Right renal pelvis (tissue), 4 donors: ENCODE measurements around the gene KBTBD12. TPM values are rescaled to one million over a fixed set of nuclear protein-coding genes. Genes with fewer than 3 reads are reported as not detected.
"Not testable (repeated sequence)": the region's sequence is repeated elsewhere in the genome, so short reads cannot be mapped to it uniquely, and the experiment has no call there.

Experiments
- DNase-seq, 4 donors: peaks; one replicate each; pipeline ENCODE4 v3.0.0-alpha.2; 2013; ENCODE audit warnings: low read depth in 4 of 4, low spot score in 3 of 4, missing footprints in 1 of 4
- polyA plus RNA-seq, 4 donors: library from polyadenylated mRNA; unstranded; fragments of 120-200 nt; gene quantifications; one replicate each; pipeline ENCODE4 v1.2.1, GENCODE V29; 2013; ENCODE audit not compliant: insufficient read length in 4 of 4

Gene KBTBD12
- polyA plus RNA-seq, 4 donors, result 1.1 to 1.6 (median 1.2) TPM

GRCh38 chr3:127902486-127902885, 12.5 kb upstream of the KBTBD12 start:
- DNase-seq, result no peak

DNA sequence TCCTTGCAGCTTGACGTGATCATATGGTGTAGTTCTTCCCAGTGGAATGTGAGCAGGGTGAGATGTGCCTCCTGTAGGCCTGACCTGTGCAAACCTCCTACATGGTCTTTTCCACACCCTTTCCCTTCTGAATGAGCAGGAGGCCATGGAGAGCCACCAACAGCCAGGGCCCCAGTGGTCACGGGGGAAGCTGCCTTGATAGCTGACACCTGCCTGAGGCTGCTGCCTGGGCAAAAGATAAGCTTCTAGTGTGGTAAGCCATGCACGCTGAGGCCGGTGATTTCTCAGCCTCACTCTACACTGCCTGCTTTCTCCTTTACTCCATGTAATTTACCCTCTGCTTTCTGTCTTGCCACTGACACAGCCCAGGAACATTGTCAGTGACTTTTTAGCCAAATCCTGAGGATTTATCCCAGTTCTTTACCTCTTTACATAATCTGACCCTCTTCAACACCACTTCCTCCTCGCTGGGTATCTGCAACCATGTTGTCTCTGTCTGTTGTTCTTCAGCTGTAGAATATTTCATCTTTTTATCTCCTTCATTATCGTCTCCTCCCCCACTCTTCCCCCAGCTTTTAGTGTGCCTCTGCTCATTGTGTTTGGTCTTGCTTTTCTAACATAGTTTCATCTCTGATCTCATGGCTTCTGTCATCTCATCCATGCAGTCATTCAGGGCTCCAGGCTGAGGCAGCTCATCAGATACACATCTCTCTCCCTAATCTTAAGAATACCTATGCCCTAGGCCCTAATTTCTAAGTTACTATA, 11.2 kb upstream of the KBTBD12 start:
- DNase-seq, result no peak

GRCh38 chr3:127905556-127905955, 9.5 kb upstream of the KBTBD12 start:
- DNase-seq, result no peak

- not testable (repeated sequence) for DNase-seq
These were observed 8.4 kb upstream of the KBTBD12 start for GRCh38 chr3:127906653-127907052.

- no peak for DNase-seq
These were observed 6.8 kb upstream of the KBTBD12 start for GRCh38 chr3:127908202-127908601.

GRCh38 chr3:127908951-127909350, 6.1 kb upstream of the KBTBD12 start:
- DNase-seq, result no peak

DNA sequence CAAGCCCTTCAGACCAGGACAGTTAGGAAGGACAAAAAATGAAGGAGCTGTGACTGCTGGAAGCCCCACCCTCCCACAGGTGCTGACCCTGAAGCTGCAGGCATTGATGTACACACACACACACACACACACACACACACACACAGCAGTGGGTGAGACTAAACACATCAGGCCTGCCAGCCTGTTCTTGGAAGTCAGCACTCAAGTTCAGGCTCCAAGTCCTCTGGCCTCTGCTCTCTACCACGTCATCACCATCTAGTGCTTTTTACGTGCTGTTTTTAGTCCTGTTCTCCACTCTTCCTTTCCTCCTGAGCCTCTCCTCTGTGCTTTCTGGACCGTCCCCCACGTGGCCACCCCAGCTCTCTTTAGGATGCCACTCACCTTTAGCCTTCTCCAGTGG, 5.4 kb upstream of the KBTBD12 start:
- DNase-seq, result no peak

- no peak for DNase-seq
These were observed 3.6 kb upstream of the KBTBD12 start for GRCh38 chr3:127911421-127911931.

GRCh38 chr3:127913841-127914240, 1.2 kb upstream of the KBTBD12 start:
- not testable (repeated sequence) for DNase-seq

DNA sequence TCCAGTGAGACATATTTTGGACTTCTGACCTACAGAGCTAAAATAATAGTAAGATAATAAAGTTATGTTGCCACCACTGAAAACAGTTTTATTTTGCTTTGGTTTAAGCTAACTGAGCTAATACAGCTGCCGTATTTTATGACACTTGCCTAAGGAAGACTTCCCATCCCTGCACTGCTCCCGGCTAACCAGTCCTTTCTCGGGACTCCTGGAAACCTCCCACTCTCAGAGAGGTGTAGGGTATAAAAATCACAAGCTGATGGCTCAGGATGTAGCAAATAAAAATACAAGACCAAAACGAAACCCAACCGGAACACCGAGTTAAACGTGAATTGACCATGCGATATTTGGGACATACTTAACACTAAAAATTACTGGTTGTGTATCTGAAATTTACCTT, 448 bp upstream of the KBTBD12 start:
- no peak for DNase-seq

- no peak for DNase-seq
These were observed 983 bp downstream of the KBTBD12 start for GRCh38 chr3:127915937-127916493.

DNA sequence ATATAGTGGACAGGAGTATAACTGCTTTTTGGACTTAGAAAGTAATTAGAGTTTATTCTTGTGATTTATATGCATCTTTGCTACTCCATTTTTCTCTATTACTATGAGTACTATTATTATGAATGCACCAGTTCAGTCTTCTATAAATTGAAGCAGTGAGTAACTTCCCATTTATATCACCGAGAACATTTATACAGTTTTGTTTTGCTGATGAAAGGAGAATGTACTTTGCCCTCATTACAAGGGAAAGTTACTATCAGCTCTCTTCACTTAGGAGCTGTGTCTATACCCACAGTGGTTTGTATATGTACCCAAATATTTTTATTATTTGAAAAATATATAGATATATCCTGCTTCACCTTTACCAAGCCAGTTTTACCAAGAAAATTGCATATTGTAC, 5.7 kb downstream of the KBTBD12 start:
- no peak for DNase-seq

GRCh38 chr3:127923611-127924010, 8.6 kb downstream of the KBTBD12 start:
- no peak for DNase-seq

- no peak for DNase-seq
These were observed 10.4 kb downstream of the KBTBD12 start for GRCh38 chr3:127925384-127925783.

GRCh38 chr3:127927829-127928604, 13.0 kb downstream of the KBTBD12 start:
- DNase-seq, result no peak

- DNase-seq, result no peak
These were observed 14.9 kb downstream of the KBTBD12 start for GRCh38 chr3:127929818-127930413.

DNA sequence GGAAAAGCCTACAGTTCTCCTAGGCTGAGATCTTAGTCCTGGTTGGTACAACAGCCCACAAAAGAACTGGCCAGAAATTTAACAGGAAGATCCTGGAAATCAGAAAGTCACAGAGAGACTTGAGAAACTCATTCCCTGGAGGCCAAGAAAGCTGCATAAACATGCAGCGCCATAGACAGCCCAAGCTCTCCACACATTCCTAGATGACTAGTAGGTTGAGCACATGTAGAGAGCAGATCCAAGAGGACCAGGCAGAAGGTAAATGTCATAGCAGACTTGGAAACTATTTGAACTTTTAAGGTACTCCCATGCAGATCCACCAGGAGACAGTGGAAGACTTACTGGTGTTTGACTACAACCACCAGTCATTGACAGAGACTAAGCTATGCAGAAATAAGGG, 18.4 kb downstream of the KBTBD12 start:
- DNase-seq, result no peak

GRCh38 chr3:127938800-127939199, 23.8 kb downstream of the KBTBD12 start:
- DNase-seq, result no peak

GRCh38 chr3:127940116-127940515, 25.1 kb downstream of the KBTBD12 start:
- DNase-seq, result no peak

DNA sequence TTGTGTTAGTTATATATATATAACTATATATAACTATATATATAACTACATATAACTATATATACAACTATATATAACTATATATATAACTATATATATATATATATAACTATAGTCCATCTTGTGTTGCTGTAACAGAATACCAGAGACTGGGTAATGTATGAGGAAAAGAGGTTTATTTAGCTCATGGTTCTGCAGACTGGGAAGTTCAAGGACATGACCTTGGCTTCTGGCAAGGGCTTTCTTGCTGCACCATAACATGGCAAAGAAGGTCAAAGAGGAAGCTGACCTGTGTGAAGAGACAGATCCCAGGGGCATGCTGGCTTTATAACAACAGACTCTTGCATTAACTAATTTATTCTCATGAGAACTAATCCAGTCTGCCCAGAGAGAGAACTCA, 27.6 kb downstream of the KBTBD12 start:
- no peak for DNase-seq

DNA sequence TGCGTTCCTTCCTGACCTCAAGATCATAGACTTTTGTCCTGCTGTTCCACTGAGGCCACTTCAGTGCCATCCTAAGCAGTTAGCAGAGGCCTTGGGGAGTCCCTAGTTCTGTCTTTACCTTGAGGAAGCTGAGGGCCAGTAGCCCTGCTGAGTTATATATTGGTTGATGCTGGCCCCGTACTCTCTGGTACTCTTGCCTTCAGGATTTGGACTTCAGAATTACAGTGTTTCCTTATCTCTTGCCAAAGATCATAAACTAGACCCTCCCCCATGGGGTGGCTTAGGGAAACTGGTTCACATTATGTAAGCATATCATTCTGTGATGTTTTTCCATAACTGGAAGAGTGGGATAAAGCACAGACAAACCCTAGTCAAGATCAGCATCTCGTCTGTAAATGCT, 33.2 kb downstream of the KBTBD12 start:
- DNase-seq, result no peak
